Measurements from ENCODE around the gene MAP4K5.
"Not testable (repeated sequence)": the region's sequence is repeated elsewhere in the genome, so short reads cannot be mapped to it uniquely, and the experiment has no call there.

MAP4K5 gene

GRCh38 chr14:50507078-50507477 lies 25.3 kb downstream of the MAP4K5 start:
- in situ Hi-C loops (cut with MboI; ENCODE audit: low pct_unique_long_range_greater_than_20kb, low sequenced_read_pairs); DNase-seq: not testable (repeated sequence)

DNA sequence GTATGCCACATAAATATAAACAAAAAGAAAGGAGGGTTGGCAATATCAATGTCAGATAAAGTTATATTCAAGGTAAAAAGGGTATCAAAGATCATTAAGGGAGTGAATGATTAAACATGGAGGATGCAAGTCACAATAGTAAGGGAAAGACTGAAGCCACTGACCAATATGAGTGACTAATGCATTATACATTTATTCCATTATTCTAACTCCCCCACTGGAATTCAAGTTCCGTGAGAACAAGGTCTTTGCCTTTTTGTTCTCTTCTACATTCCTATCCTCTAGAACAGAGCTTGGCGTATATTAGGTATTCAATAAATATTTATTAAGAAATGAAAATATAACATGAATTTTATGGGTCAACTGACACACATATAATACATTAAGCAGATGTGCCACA lies 30.7 kb downstream of the MAP4K5 start:
- in situ Hi-C loops (cut with MboI; ENCODE audit: low pct_unique_long_range_greater_than_20kb, low sequenced_read_pairs): no loop called here
- DNase-seq: no peak

DNA sequence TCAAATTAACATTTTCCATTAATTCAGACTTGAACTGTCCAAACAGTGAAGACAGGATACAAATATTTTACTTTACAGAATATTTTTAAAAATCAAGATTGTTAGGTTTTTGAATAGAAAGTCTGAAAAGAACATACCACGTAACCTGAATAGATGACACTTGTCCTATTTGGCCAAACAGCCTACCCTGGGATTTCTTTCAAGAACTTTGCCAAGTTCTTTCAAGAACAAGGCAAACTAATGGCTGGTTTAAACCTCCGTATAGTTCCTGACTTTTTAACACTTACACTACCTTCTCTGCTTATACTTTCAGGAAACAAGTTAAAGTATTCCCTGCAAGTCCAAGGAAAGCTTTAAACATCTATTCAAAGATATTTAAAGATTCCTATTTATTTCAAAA lies 35.0 kb downstream of the MAP4K5 start:
- DNase-seq: no peak
- in situ Hi-C loops (cut with MboI; ENCODE audit: low pct_unique_long_range_greater_than_20kb, low sequenced_read_pairs): no loop called here

DNA sequence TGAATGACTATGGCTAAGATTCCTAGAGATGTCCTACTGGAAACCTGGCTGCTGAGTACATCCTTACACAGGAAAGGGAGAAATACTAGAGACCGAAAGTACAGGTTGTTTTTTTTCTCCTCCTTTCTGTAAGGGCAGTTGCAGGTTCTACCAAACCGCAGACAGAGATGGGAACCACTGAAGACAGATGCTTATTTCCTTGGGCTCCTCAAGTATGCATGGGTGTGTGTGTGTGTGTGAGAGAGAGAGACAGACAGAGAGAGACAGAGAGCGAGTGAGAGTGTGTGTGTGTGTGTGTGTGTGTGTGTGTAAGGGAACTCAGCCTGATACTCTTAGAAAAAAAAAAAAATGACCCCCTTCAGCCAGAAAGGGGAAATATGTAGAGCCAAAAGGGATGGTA lies 42.5 kb downstream of the MAP4K5 start:
- in situ Hi-C loops (cut with MboI; ENCODE audit: low pct_unique_long_range_greater_than_20kb, low sequenced_read_pairs): no loop called here
- no peak for DNase-seq

DNA sequence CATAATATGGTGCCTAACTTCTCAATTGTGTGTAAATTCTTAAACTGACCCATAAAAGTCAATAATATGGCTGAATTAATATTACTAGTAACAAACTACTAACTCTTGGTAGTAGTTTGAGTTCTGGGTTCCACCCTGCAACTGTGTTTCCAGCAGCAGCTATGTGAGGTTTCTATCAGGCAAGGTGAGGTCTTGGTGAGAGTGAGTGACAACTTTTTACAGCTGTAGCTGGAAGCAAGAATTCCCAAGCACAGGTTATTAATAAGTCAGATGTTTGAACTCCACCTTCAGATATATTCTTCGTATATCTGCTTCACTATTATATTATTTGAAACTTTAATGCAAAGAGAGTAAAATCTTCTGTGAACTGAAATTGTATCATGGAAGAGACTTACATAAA lies 43.8 kb downstream of the MAP4K5 start:
- no peak for DNase-seq
- in situ Hi-C loops (cut with MboI; ENCODE audit: low pct_unique_long_range_greater_than_20kb, low sequenced_read_pairs): no loop called here

DNA sequence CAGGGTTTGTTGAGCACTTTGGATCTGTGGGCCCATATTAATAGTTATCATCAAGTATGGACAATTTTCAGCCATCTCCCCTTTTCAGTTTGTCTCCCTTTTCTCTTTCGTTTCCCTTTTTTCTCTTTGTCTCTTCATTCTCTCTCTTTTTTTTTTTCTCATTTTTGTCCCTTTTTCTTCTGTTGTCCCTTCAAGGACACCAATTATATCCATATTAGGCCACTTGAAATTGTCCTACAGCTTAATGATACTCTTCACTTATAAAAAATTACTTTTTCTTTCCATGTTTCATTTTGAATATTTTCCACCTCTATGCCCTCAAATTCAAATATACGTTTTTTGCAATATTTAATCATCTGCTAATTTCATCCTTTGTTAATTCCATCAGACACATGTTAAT lies 53.3 kb downstream of the MAP4K5 start:
- in situ Hi-C loops (cut with MboI; ENCODE audit: low pct_unique_long_range_greater_than_20kb, low sequenced_read_pairs): no loop called here
- no peak for DNase-seq

GRCh38 chr14:50477760-50478159 lies 54.6 kb downstream of the MAP4K5 start:
- no peak for DNase-seq
- in situ Hi-C loops (cut with MboI; ENCODE audit: low pct_unique_long_range_greater_than_20kb, low sequenced_read_pairs): no loop called here

DNA sequence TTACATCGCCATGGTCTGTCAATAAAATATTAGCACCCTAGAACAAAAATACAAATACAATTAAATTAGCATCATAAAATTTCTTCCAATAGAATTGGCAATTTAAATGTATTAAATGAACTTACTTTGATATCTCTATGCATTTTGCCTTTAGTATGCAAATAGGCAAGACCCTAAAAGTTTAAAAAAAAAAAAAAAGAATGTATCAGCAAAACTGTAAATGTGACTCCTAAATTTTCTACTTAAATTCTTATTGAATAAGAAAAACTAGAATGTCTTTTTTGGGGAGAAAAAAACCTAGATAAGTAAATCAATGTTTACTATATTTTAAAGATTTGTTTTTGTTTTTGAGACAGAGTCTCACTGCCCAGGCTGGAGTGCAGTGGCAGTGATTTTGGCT lies 56.2 kb downstream of the MAP4K5 start:
- in situ Hi-C loops (cut with MboI; ENCODE audit: low pct_unique_long_range_greater_than_20kb, low sequenced_read_pairs): no loop called here
- no peak for DNase-seq

DNA sequence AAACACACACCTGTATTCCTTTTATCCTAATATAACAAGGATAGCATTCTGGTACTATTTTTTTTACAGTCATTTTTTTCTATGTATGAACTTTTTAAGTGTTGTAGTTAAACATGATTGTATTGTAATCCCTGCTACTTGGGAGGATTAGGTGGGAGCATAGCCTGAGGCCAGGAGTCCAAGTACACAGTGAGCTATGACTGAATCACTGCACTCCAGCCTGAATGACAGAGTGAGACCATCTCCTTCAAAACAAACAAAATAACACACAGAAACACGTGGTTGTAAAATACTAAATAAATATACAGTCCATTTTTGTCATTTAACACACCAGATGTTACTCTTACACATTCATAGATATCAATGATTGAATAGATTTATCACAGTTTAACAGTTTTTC lies 56.9 kb downstream of the MAP4K5 start:
- in situ Hi-C loops (cut with MboI; ENCODE audit: low pct_unique_long_range_greater_than_20kb, low sequenced_read_pairs): no loop called here
- no peak for DNase-seq

DNA sequence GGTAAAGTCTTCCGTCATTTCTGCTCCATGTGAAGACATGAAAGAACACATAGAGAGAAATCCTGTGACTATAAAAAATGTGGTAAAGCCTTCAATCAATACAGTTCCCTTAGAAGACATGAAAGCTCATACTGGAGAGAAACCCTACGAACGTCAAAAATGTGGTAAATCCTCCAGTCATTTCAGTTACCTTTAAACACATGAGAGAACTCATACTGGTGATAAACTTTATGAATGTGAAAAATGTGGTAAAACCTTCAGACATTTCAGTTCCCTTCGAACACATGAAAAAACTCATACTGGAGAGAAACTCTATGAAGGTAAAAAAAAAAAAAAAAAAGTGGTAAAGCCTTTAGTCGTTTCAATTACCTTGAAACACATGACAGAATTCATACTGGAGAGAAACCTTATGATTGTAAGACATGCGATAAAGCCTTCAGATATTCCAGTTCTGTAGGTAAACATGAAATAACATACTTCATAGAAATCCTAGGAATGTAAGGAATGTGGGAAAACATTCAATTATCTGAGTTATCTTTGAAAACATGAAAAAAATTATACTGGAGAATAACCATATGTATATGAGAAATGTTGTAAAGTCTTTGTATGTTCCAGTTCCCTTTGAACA lies 60.4 kb downstream of the MAP4K5 start:
- DNase-seq: no peak
- in situ Hi-C loops (cut with MboI; ENCODE audit: low pct_unique_long_range_greater_than_20kb, low sequenced_read_pairs): no loop called here

DNA sequence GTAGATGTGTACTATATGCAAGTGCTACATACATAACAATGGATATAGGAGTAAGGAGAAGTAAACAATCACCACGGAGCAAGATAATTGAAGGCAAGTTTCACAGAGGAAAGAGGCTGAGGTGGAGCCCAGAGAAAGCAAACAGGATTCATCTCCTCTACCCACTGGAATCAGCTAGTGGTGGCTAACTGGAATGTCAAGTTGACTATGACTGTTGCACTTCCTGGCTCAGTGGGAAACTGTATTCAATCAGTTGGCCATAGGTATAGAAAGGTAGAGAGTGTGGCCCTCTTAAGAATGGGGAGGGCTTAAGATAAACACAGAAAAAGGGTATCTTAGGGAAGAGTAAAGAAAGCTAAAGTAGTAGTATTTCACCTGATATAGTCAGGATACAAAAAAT lies 62.4 kb downstream of the MAP4K5 start:
- no peak for DNase-seq
- in situ Hi-C loops (cut with MboI; ENCODE audit: low pct_unique_long_range_greater_than_20kb, low sequenced_read_pairs): no loop called here

DNA sequence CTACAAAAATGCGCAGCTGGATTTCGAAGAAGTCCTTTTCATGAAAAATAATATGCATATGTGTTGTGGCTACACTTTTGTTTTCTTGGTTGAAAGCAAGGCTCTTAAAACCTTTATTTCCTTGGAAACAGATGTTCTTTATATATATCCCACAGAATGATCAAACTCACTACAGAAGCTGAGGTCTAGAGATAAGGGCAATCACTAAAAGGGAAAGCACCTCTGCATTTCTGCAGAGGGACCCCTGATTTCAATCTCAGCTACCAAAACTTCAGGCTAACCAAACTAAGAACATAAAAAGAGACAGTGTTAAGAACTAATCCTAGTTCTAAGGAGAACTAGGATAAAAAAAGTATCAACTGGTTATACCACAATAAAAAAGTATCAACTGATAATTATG lies 70.3 kb downstream of the MAP4K5 start:
- no peak for DNase-seq
- in situ Hi-C loops (cut with MboI; ENCODE audit: low pct_unique_long_range_greater_than_20kb, low sequenced_read_pairs): no loop called here

GRCh38 chr14:50453869-50454268 lies 78.5 kb downstream of the MAP4K5 start:
- in situ Hi-C loops (cut with MboI; ENCODE audit: low pct_unique_long_range_greater_than_20kb, low sequenced_read_pairs): no loop called here
- no peak for DNase-seq

DNA sequence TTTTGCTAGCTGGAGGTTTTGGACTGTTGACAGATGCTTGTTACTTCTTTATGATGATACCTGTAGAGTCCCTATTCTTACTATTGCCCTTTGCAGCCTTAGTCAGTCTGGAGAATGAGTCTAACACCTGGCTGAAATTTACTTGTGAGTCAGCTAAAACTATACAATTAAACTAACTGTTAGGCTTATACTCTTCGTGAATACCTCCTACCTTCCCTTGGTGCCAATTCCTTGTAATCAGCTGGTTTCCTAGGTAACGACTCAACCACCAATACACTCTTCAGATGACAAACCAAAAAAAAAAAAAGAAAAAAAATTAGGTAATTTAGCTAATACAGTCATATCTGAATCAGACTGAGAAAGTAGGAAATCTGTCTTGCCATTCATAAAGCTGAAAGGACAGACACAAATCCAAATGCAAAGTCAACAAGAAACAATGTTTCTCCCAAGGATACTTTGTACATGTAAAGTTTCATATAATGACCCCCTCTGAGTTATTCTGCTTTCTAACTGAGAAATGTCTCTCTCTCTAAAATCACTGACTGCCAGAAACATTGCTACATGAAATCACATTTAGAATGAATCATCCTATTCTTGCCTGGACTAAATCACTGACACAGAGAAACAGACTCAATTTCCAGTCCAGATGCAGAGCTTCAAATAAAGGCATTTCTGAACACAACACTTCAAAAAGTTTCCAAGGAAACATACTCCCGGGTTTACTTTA lies 79.2 kb downstream of the MAP4K5 start:
- no peak for DNase-seq
- in situ Hi-C loops (cut with MboI; ENCODE audit: low pct_unique_long_range_greater_than_20kb, low sequenced_read_pairs): no loop called here

- in situ Hi-C loops (cut with MboI; ENCODE audit: low pct_unique_long_range_greater_than_20kb, low sequenced_read_pairs): no loop called here
- DNase-seq: no peak
Measured at GRCh38 chr14:50452296-50452695, 80.1 kb downstream of the MAP4K5 start.

DNA sequence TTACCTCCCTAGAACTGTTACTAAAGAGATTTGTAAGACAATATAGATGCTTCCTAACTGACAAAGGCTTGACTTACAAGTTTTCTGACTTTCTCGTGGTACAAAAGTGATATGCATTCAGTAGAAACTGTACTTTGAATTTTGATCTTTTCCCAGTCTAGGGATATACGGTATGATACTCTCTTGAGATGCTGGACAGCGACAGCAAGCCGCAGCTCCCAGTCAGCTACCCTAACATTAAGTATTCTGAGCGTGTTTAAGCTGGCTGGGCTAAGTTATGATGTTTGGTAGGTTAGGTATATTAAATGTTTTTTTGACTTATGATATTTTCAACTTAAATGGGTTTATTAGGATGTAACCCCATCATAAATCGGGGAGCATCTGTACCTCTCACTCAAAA lies 80.5 kb downstream of the MAP4K5 start:
- DNase-seq: no peak
- in situ Hi-C loops (cut with MboI; ENCODE audit: low pct_unique_long_range_greater_than_20kb, low sequenced_read_pairs): no loop called here

DNA sequence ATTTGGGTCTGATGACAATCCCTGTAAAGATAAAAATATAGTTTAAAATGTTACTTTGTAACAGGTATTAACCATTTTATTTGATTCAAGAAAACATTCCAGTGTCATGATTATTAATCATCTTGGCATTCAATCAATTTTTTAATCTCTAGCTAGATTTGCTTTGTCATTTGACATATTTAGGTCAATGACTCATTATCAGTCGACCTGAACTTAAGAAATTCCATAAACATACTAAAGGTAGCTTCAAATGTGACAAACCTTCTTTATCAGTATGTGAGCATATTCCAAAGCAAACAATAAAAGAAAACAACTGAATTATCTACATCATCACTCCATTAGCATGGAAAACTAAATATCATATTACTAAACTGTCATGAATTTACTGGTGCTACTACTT lies 84.9 kb downstream of the MAP4K5 start:
- no peak for DNase-seq
- in situ Hi-C loops (cut with MboI; ENCODE audit: low pct_unique_long_range_greater_than_20kb, low sequenced_read_pairs): no loop called here

DNA sequence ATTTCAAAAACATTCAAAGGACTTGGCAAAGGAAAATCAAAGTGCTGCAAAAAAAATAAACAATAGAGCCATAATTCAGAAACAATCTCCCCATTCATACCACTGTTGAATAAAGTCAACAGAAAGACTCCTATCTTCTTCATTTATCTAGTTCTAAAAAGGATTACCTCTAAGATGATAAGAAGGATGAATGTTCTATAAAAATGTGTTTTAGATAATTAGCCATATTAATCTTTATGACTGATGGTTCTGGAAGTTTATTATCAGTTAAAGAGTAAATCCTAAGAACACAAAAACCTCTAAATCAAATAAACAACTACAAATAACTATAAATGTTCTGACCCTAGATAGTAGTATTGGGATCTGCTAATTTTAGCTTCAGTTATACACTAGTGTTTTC lies 97.8 kb downstream of the MAP4K5 start:
- DNase-seq: no peak
- in situ Hi-C loops (cut with MboI; ENCODE audit: low pct_unique_long_range_greater_than_20kb, low sequenced_read_pairs): no loop called here

GRCh38 chr14:50432131-50432530 lies 100.2 kb downstream of the MAP4K5 start:
- no peak for DNase-seq
- in situ Hi-C loops (cut with MboI; ENCODE audit: low pct_unique_long_range_greater_than_20kb, low sequenced_read_pairs): no loop called here

- in situ Hi-C loops (cut with MboI; ENCODE audit: low pct_unique_long_range_greater_than_20kb, low sequenced_read_pairs): no loop called here
- no peak for DNase-seq
Measured at GRCh38 chr14:50425816-50426215, 106.6 kb downstream of the MAP4K5 start.

- in situ Hi-C loops (cut with MboI; ENCODE audit: low pct_unique_long_range_greater_than_20kb, low sequenced_read_pairs): no loop called here
- no peak for DNase-seq
Measured at GRCh38 chr14:50425105-50425504, 107.3 kb downstream of the MAP4K5 start.

Data from KBM-7 (cell line).